ENCODE measurements around the gene TRNAU1AP. TPM values are rescaled to one million over a fixed set of nuclear protein-coding genes. Genes with fewer than 3 reads are reported as not detected.
"Not testable (repeated sequence)": the region's sequence is repeated elsewhere in the genome, so short reads cannot be mapped to it uniquely, and the experiment has no call there.

TRNAU1AP gene
- total RNA-seq, 4 donors from 2014 or later: 18.5 to 25.0 (median 21.8) TPM

DNA sequence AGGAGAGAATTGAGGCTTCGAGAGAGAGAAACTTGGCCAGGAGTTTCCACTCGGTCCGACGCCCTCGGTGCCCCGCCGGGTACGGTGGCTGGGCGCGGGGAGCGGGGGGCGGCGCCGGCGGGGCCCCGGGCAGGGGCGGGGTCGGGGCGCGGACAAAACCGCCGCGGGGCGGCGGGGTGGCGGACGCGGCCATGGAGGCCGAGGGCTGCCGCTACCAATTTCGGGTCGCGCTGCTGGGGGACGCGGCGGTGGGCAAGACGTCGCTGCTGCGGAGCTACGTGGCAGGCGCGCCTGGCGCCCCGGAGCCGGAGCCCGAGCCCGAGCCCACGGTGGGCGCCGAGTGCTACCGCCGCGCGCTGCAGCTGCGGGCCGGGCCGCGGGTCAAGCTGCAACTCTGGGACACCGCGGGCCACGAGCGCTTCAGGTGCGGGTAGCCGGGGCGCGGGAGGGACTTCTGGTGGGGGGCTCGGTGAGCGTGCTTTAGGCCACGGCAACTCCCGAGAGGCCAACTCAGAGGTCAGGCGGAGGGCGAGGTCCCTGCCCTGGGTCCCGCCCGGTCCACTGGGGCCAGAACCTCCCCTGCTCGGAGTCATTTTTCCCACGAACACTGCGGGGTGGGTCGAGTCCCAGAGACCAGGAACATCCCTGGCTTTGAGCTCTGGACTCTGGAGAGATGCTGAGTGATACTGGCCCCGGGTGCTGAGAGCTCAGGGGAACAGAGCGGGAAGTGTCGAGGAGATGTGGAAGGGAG is 39.6 kb downstream of the TRNAU1AP start:
- ATAC-seq: peak; percentile 71
- Histone ChIP-seq H3K36me3 (no peaks in the 10 kb centered on the region), H3K4me3 (peak overlapping the region; percentile 36 to 58), H3K9me3 (no peaks in the 10 kb centered on the region), H3K4me1 (peaks cover 0 to 17% (median 0%) of the 10 kb centered on the region in 3 donors), H3K27ac (peak overlapping the region in 3 of 4 donors; percentile 9 to 68 (median 34)), H3K27me3 (no peaks in the 10 kb centered on the region)
- TF ChIP-seq, protein P1, sequence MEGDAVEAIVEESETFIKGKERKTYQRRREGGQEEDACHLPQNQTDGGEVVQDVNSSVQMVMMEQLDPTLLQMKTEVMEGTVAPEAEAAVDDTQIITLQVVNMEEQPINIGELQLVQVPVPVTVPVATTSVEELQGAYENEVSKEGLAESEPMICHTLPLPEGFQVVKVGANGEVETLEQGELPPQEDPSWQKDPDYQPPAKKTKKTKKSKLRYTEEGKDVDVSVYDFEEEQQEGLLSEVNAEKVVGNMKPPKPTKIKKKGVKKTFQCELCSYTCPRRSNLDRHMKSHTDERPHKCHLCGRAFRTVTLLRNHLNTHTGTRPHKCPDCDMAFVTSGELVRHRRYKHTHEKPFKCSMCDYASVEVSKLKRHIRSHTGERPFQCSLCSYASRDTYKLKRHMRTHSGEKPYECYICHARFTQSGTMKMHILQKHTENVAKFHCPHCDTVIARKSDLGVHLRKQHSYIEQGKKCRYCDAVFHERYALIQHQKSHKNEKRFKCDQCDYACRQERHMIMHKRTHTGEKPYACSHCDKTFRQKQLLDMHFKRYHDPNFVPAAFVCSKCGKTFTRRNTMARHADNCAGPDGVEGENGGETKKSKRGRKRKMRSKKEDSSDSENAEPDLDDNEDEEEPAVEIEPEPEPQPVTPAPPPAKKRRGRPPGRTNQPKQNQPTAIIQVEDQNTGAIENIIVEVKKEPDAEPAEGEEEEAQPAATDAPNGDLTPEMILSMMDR (IDR thresholded peaks at IDR 0.05): no peak
- TF ChIP-seq POLR2AphosphoS5 (IDR thresholded peaks at IDR 0.05) (no peak), EP300 (IDR thresholded peaks at IDR 0.05) (no peak), POLR2A (IDR thresholded peaks at IDR 0.05) (no peak)
- WGBS, 2 donors (ENCODE audit: low coverage in 1 of 2): 0 to 55% methylated on average over 2 to 7 of the region's 81 CpGs

DNA sequence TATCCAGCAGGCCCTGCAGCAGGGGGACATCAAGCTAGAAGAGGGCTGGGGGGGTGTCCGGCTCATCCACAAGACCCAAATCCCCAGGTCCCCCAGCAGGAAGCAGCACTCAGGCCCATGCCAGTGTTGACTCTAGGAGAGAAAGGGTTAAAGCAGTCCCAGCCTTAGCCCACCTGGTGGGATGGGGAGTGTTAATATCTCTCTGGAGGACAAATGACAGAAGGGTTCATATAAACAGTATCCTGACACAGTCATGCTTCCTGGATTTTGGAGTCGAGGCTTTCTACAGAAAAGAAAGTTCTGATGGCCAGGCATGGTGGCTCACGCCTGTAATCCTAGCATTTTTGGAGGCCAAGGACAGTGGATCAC is 41.1 kb downstream of the TRNAU1AP start:
- ATAC-seq, H3K36me3 ChIP-seq, H3K4me3 ChIP-seq, H3K9me3 ChIP-seq, H3K27me3 ChIP-seq, H3K27ac ChIP-seq: not testable (repeated sequence)
- WGBS, 2 donors (ENCODE audit: low coverage in 1 of 2): no CpG with 5 or more reads among the region's 3 CpGs
- H3K4me1 ChIP-seq: peaks cover 0 to 17% (median 0%) of the 10 kb centered on the region in 3 donors

DNA sequence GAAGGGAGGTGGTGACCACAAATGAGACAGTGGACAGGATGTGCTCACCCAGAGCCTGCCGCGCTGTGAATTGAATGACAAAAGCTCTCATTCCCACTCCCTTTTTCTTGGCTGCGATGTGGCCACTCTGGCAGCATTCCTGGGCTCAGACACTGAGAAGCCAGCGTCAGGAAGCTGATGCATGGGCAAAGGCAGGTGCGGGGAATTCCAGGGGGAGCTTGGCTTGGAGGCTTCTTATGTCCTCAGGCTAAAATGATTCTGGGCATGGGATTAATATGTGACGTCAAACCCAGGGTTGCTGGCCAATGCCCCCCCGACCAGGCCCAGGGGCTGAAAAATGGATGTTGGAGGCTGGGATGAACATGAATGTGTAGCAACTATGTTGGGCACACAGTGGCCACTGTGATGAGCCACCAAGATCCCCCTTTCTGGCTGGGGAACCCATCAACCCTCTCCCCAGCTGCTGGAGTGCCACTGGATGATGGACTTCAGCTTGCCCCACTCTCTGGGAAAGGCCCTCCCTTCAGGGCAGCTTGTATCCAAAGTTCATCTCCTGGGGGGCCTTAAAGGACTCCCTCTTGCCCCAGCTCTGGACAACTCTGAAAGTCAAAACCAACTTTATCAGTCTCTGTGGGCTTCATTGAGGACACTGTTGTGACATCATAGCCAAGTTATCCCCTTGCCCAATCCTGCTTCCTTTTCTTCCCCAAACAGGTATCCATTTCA is 42.0 kb downstream of the TRNAU1AP start:
- H3K27ac ChIP-seq, H3K9me3 ChIP-seq, H3K36me3 ChIP-seq, ATAC-seq, H3K27me3 ChIP-seq, H3K4me3 ChIP-seq: not testable (repeated sequence)
- 41 to 56% methylated on average over 4 to 6 of the region's 7 CpGs for WGBS, 2 donors (ENCODE audit: low coverage in 1 of 2)
- peaks cover 0 to 17% (median 0%) of the 10 kb centered on the region in 3 donors for H3K4me1 ChIP-seq

DNA sequence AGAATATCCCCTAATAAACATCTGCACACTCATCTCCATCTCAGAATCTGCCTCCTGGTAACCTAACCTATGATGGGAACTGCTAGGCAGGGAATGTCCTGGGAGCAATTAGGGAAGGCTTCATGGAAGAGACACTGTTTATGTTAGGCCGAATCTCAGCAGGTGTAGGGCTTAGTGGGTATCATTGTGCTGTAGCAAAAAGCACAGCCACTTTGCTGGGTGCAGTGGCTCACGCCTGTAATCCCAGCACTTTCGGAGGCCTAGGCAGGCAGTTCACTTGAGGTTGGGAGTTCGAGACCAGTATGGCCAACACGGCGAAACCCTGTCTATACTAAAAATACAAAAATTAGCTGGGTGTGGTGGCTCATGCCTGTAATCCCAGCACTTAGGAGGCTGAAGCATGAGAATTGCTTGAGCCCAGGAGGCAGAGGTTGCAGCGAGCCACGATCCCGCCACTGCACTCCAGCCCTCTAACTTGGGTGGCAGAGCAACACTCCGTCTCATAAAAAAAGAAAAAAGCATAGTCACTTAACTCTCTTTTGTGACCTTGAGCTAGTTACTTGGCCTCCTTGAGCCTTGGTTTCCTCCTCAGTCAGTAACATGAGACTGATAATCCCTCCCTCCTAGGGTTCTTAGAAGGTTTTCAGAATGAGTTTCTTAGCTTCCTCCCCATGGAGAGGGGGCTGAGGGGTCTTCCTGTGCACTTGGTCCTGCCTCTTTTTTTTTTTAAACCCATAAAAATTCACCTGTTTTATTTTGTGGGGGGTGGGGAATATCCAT is 42.7 kb downstream of the TRNAU1AP start:
- TF ChIP-seq EP300 (IDR thresholded peaks at IDR 0.05): no peak
- TF ChIP-seq, protein P1 (IDR thresholded peaks at IDR 0.05): no peak
- peaks cover 0 to 11% of the 10 kb centered on the region in 2 donors for H3K36me3 ChIP-seq
- H3K4me1 ChIP-seq: peaks cover 0 to 17% (median 0%) of the 10 kb centered on the region in 3 donors
- H3K27me3 ChIP-seq: no peaks in the 10 kb centered on the region
- 92 to 94% methylated on average over 5 to 9 of the region's 10 CpGs for WGBS, 2 donors (ENCODE audit: low coverage in 1 of 2)
- ATAC-seq: no peak
- no peak overlapping the region for H3K4me3 ChIP-seq
- H3K27ac ChIP-seq: no peak overlapping the region
- H3K9me3 ChIP-seq: no peaks in the 10 kb centered on the region

DNA sequence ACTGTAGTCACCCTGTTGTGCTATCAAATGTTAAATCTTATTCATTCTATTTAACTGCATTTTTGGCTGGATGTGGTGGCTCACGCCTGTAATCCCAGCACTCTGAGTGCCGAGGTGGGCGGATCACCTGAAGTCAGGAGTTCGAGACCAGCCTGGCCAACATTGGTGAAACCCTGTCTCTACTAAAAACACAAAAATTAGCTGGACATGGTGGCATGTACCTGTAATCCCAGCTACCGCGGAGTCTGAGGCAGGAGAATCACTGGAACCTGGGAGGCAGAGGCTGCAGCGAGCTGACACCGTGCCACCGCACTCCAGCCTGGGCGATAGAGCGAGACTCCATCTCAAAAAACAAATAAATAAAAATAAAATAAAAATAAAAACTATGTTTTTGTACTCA is 43.4 kb downstream of the TRNAU1AP start:
- not testable (repeated sequence) for ATAC-seq, H3K9me3 ChIP-seq, H3K27ac ChIP-seq, H3K27me3 ChIP-seq, H3K4me3 ChIP-seq
- WGBS, 2 donors (ENCODE audit: low coverage in 1 of 2): 93 to 99% methylated on average over 7 to 11 of the region's 11 CpGs
- H3K36me3 ChIP-seq: peaks cover 0 to 18% of the 10 kb centered on the region in 2 donors
- H3K4me1 ChIP-seq: peaks cover 0 to 17% (median 0%) of the 10 kb centered on the region in 3 donors

DNA sequence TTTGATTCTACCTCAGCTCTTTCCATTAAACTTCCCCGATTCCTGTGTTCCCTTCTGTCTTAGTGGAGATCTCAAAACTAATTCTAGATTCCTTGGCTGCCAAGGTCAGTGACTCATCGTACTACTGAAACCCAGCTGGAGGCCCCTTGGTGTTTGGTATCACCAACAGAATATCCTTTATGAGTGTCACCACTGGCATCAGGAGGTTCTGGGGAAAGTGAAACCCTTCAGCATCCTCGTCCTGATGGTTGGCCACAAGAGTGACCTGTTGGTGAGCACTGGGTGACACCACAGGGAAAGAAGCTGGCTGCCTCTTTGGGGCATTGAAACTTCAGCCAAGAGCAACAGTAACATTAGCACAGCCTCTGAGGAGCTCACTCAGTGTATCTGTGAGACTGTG is 48.8 kb downstream of the TRNAU1AP start:
- H3K27ac ChIP-seq: peak overlapping the region in 3 of 4 donors; percentile 29 to 54 (median 35)
- H3K27me3 ChIP-seq: no peaks in the 10 kb centered on the region
- H3K9me3 ChIP-seq: no peaks in the 10 kb centered on the region
- H3K4me1 ChIP-seq: peaks cover 0 to 15% (median 0%) of the 10 kb centered on the region in 3 donors
- 32 to 33% methylated on average over 1 to 3 of the region's 3 CpGs for WGBS, 2 donors (ENCODE audit: low coverage in 1 of 2)
- H3K36me3 ChIP-seq: peaks cover 3 to 63% of the 10 kb centered on the region in 2 donors
- ATAC-seq: no peak
- TF ChIP-seq POLR2AphosphoS5 (IDR thresholded peaks at IDR 0.05): peak; percentile 7
- TF ChIP-seq, protein P1 (IDR thresholded peaks at IDR 0.05): no peak
- no peak for TF ChIP-seq EP300 (IDR thresholded peaks at IDR 0.05)
- no peak for TF ChIP-seq POLR2A (IDR thresholded peaks at IDR 0.05)
- no peak overlapping the region for H3K4me3 ChIP-seq

Data from gastroesophageal sphincter (tissue), 4 donors.